Umbilical cord (tissue), 2 donors: Measurements from ENCODE around the gene RNF10. TPM values are rescaled to one million over a fixed set of nuclear protein-coding genes. Genes with fewer than 3 reads are reported as not detected.
"Not testable (repeated sequence)": the region's sequence is repeated elsewhere in the genome, so short reads cannot be mapped to it uniquely, and the experiment has no call there.

Source experiments
- DNase-seq: peaks from one replicate; pipeline ENCODE4 v3.0.0-alpha.2; 2015; ENCODE audit warnings: low spot score
- total RNA-seq: library from RNA; depleted of rRNA; stranded (reverse); fragments of >200 nt; gene quantifications from one replicate; pipeline ENCODE4 v1.2.3, GENCODE V29; 2014; ENCODE audit warnings: low replicate concordance; ENCODE audit not compliant: insufficient read depth

Gene RNF10
- total RNA-seq, 1 donor from 2014 or later: 86.9 TPM

DNA sequence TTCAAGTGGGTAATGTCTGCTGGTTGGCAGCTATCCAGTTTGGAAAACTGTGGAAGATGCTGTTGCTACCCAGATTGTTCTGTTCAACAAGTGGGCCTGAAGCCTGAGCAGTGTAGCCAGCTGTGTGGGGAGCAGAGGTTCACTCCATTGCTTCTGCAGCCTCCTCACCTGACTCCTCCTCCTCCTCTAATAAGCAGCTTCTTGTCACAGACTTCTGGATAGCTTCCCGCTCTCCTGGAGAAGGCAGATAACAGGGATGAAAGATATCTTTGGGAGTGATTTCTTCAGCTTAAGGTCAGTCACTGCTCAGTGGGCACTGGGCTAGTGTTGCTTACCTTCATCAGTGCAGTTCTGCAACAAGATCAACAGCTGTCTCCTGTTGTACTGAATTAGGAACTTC, 45.0 kb downstream of the RNF10 start:
- no peak for DNase-seq

DNA sequence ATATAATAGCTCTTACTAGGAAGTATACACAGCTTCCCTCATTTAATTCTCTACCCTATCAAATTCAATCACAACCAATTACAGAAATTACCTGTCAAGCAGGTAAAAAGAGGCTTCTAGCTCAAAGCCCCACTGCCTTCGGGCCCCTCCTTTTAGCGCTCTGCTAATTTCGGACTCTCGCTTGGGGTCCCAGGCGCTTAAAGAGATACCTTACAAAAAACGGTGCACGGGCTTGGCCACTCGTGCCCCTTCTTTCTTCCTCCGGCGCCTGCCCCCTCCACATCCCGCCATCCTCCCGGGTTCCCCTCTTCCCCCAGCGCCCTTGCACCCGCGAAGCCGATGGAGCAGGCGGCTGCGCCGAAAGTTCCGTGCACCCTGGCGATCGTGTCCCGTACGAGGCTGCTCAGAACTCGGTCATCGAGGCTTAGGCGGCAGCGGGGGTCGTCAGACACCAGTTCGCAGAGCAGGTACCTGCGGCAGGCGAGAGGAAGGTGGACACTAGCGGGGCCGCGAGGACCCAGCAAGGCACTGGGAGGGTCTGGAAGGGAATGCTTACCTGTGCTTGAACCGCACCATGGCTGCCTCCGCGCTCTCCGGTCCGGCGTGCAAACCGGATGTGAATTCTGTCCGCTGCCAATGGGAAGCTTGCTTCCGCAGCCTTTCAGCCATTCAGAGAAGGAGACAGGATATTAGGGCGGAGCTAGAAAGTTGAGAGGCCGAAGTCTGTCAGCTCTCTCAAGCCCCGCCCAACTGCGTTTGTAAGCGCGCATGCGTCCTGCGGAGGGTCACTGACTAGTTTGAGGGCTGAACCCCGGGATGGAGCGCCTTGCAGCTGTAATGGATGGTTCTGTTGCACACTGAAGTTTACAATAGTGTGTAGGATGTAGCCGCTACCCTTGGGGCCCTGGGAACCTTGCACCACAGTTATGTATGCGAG, 46.9 kb downstream of the RNF10 start, which contains the start of gene POP5:
Gene POP5, minus strand, starts transcription at position 616 of the 937 bp plus-strand sequence. Its CDS starts 40 bp downstream, at position 576.
- peak; percentile 99 for DNase-seq

DNA sequence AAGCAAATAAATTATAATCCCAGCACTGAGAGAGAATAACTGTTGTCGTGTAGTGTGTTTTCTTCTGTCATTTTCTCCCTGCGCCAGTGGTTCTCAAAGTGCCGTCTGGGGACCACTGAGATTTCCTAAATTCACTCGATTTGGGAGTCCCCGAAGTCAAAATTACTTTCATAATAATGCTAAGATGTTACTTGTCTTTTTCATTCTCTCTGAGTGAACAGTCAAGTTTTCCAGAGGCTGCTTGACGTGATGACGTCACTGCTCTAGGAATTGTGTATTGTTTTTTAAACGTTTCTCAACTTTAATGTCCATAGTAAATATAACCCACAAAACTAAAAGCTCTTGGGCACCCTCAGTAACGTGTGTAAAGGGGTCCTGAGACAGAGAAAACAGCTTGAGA, 47.8 kb downstream of the RNF10 start:
- no peak for DNase-seq

DNA sequence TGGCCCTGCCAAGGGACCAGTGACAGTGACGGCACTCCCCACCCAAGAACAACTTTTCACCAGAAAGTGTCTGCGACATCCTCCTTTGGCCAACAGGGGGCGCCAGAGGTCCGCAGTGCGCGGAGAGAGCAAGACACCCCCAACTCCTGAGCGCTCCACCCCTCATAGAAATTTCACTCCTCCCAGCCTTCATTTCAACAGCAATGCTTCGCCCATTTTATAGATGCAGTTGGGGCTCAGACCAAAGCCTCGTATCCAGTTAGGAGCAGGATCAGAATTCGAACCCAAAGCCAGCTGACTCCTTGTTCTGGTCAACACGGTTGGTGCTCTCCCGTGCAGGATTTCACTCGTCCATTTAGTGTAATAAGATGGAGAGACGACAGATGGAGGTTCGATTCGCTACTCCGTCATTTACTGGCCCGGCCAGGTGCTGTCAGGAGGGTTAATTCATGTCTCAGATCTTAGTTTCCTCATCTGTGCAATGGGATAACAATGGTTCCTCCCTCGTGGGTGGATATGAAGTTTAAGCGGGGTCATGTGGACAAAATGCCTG, 49.4 kb downstream of the RNF10 start:
- DNase-seq: peak; percentile 65

DNA sequence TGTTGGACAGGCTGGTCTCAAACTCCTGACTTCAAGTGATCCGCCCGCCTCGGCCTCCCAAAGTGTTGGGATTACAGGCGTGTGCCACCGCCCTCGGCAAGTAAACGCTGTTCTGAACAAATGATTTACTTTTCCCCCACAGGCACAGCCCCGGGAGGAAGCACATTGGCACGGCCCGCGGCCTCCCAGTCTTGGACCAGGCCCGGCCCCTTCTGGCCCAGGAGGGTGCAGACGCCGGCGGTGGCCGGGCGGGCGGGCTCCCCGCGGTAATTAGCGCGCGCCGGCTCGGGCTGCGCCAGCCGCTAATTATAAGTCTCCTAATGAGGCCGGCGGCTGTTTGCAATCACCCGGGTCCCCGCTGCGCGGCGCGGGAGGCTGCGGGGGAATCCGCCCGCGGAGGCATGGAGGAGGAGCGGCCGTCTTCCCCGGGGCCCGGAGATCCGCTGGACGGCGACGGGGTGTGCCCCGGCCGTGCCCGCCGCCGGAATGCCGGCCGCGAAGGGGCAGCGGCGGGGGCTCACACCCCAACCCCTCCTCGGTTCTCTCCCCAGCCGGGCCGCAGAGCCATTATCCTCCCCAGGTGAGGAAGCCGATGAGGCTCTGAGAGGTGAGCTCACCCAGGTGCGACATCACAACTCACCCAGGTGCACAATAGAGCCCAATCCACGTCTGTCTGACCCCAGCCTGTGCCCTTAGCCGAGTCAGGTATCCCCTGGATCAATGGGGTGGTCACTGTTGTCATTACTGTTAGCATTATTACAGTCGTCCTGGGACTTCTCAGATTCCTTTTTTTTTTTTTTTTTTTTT, 50.4 kb downstream of the RNF10 start:
- DNase-seq: no peak

DNA sequence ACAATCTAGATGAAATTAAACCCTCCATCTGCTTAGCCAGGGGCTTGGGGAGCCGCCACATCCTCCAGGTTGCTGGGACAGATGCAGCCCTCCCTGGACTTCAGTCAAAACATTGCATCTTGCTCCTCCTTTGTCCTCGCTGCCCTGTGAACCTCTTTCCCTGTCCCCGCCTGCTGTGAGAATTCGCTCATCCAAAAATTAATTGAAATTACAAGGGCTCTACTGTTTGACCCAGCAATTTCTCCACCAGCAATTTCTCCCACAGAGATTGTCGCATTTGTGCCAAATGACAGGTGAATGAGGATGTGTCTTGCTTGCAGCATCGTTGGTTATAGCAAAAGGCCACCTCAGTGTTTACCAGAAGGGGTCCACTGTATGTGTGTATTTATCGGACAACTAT, 52.0 kb downstream of the RNF10 start:
- no peak for DNase-seq

DNA sequence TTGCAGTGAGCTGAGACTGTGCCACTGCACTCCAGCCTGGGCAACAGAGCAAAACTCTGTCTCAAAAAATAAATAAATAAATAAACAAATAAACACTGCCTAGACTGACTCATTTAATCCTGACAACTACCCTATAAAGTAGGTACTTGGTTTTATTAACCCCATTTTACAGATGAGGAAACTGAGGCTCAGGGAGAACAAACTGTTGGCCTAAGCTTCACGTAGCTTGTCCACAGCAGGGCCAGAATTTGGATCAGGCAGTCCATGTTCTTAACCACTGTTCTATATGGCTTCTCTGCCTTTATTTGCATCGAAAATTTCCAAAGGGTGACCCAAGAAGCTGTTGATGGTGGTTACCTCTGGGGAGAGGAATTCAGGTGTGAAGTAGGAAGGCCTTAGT, 52.7 kb downstream of the RNF10 start:
- no peak for DNase-seq

DNA sequence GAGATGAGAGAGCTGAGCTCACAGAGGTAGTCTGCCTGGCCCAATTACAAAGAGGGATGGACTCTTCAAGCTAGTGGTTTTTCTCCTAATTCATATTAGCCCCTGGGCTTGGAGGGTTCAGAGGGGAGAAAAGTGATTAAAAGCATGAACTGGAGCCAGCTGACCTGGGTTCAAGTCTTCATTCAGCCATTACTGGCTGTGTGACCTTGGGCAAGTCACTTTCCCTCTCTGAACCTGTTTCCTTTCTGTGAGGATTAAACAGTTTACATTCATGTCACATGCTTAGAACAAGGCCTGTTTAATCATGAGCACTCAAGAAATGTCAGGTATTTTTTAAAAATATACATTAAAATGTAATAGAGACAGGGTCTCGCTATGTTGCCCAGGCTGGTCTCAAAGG, 54.2 kb downstream of the RNF10 start:
- no peak for DNase-seq

DNA sequence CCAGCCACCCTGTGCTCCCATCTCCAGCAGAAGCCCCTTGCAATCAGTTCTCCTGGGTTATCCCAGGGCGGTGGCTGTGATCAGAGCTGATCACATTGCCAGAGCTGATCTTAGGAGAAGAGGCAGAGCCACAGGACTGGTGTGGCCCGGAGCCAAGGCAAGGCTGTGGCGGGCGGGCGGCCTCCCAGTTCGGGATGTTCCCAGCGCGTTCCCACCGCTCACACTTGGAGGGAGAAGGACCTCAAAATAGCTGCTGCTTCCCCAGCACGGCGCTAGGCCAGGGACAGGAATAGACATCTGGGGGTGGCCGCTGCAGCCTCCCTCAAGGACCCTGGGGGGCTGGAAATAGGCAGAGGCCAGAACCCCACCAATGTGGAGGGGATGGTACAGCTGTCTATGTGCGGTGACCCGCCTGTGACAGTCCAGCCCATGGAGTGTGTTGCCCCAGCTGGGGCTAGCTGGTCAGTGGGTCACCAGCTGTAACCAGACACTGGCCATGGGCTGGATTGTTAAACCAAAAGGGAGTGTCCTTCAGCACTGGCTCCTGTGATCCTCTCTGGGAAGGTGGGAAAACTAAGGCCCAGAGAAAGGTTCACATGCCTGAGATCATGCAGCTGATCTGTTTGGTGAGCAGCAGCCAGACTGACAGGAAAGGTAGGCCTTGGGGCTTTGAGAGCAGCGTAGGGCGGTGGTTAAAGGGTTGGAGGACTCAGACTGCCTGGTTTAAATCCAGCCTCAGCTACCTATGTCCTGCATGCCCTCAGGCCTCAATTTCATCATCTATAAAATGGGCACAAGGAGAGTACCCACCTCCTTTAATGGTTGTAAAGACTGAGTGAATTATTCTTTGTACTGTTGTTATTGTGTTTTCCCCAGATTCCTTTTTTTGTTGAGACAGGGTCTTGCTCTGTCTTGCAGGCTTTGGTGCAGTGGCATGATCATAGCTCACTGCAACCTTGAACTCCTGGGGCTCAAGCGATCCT, 55.1 kb downstream of the RNF10 start:
- no peak for DNase-seq

DNA sequence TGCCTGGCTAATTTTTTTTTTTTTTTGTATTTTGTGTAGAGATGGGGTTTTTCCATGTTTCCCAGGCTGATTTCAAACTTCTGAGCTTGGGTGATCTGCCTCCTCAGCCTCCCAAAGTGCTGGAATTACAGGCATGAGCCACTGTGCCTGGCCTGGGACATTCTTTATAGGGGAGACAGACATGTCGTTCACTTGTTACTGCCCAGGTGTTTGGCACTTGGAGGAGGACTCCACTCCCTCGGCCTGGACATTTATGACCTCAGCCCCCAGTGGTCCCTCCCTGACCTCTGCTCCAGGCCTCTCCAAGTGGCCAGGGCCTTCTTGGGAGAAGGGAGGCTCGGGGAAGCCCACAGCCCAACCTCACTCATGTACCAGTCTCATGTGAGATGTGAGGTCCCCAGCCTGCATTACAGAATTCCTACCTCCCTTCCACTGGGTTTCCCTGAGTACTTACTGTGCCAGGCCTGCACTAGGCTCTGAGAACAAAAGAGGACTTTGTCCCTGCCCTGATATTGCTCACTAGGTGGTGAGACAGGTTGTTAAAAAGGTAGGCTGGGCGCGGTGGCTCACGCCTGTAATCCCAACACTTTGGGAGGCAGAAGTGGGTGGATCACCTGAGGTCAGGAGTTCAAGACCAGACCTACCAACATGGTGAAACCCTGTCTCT, 56.7 kb downstream of the RNF10 start:
- no peak for DNase-seq

DNA sequence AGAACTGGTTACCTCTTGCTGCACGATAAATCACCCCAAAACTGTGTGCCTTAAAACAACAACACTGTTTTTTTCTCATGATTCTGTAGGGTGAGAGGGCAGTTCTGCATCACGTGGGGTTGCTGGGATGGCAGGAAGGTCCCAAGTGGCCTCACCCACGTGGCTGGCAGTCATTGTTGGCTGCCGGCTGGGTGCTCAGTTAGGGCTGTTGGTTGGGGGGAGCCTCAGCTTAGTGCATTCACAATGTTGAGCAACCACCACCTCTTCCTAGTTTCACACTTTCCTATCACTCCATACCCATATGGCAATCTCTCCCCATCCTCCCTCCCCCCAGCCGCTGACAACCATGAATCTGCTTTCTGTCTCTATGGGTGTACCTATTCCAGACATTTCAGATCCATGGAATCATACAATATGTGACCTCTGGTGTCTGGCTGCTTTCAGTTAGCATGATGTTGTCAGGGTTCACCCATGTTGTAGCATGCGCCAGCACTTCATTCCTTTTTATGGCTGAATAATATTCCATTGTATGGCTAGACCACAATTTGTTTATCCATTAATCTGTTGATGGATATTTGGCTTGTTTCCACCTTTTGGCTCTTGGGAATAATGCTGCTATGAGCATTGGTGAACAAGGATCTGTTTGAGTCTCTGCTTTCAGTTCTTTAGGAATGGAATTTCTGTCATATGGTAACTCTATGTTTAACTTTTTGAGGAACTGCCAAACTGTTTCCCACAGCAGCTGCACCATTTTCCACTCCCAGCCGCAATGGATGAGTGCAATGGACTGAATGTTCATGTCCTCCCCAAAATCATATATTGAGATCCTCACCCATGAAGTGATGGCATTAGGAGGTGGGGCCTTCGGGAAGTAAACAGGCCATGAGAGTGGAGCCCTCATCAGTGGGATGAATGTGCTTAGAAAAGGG, 58.2 kb downstream of the RNF10 start:
- no peak for DNase-seq

DNA sequence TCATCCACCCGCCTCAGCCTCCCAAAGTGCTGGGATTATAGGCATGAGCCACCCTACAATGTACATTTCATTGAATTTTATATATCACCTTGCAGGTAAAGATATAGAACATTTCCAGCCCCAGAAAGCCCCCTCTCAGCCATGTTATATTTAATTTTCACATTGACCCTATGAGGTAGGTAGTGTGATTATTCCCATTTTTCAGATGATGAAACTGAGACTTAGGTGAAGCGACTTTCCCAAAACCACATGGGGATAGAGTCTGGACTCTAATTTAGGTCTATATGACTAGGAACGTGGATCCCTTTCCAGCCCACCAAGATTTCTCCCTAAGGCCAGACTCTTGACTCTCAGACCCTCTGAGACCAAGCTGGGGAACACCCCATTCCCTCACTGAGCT, 62.7 kb downstream of the RNF10 start:
- DNase-seq: no peak

DNA sequence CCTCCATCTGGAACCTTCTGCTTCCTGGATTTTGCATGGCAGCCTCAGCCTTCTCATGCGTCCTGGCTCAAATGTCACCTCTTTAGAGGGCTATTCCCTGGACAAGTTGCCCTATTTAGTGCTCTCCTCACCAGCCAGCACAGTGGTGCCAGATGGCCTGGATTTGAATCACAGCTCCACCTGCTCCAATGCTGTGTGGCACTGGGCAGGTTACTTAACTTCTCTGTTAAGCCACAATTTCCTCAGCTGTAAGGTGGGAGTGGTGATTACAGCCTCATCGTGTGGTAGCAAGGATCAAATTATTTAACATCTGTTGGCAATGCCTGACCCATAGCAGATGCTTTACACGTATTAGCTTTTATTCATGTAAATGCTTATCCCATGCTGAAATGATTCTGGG, 63.7 kb downstream of the RNF10 start:
- no peak for DNase-seq

DNA sequence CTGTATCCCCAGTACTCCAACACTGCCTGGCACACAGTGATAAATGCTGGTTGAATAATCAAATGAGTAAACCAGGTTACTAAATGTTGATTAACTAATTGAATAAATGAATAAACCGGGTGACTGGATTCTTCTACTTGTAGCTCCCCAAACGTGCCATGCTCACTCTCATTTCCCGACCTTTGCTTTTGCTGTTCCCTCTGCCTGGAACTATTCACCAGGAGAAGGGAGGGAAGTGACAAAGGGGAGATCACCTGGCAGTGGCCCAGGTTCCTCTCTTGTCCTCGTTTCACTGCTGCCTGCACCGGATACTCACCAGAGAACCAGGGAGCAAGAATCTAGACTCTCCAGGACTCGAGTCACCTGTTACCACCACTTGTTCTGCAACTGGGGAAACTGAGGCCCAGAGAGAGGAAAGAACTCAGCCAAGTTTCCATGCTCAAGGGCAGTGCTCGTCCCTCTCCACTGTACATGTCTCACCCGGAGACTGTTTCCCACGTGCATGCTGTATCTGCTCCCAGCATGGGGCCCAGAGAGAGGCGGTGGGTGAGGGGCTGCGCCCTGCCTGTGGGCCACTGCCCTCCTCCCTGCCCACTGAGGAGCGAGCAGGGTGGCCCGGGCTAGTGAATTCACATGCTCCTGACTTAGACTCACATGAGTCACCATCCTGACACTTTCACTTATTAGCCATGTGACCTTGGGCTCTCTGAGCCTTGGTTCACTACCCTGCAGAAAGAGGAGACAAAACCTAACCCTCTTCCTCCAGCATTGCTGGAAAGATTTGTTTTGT, 64.7 kb downstream of the RNF10 start:
- no peak for DNase-seq

DNA sequence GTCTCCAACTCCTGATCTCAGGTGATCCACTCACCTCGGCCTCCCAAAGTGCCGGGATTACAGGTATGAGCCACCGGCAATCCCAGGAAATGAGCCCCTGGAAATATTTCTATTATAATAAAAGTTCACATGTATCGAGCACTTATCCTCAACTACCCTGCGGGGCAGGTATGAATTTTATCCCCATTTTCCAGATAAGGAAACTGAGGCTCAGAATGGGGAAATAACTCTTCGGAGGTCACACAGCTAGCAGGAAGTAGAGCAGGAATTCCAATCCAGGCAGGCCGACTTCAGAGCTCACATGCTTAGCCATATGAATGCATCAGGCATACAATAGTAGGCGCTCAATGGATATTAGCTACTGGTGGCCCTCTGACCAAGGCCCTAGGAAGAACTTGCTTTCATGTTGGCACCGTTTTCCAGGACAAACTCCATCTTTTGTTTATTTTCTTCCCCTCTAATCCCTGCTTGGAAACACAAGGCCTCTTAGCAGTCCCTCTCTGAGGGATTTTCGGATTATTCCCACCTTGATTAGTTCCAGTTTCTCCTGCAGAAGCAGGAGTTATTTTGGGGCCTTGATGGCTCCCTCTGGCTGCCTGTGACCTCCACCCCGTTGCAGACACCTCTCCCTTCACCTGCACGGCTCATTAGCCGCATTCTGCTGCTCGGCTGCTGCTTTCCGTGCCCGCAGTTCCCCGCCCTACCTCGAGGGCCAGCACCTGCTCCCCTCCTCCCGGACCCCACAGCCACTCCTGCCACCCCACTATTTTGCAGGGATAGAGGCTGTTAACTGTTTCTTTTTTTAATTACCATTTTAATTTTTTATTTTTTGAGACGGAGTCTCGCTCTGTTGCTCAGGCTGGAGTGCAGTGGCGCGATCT, 65.8 kb downstream of the RNF10 start:
- DNase-seq: no peak

DNA sequence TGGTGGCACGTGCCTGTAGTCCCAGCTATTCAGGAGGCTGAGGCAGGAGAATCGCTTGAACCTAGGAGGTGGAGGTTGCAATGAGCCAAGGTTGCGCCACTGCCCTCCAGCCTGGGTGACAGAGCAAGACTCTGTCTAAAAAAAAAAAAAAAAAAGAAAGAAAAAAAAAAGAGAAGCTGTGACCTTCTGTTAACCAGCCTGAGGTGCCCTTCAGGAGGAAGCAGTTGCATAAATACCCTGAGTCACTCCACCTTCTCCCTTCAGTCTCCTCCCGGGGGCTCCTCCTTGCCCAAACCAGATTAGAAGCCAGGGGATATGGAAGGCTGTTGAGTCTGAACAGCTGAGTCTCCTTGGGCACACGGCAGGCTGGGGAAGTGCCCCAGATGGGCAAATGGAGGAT, 68.3 kb downstream of the RNF10 start:
- DNase-seq: not testable (repeated sequence)

DNA sequence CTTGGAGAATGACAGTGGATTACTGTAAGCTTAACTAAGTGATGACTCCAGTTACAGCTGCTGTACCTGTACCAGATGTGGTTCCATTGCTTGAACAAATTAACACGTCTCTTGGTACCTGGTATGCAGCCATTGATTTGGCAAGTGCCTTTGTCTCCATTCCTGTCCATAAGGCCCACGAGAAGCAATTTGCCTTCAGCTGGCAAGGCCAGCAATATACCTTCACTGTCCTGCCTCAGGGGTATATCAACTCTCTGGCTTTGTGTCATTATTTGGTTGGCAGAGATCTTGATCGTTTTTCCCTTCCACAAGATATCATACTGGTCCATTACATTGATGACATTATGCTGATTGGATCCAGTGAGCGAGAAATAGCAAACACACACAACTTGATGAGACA, 76.4 kb downstream of the RNF10 start:
- DNase-seq: no peak

DNA sequence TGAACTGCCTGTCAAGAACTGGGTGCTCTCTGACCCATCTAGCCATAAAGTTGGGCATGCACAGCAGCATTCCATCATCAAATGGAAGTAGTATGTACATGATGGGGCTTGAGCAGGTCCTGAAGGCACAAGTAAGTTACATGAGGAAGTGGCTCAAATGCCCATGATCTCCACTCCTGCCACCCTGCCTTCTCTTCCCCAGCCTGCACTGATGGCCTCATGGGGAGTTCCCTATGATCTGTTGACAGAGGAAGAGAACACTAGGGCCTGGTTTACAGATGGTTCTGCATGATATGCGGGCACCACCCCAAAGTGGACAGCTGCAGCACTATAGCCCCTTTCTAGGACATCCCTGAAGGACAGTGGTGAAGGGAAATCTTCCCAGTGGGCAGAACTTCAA, 77.4 kb downstream of the RNF10 start:
- not testable (repeated sequence) for DNase-seq
